OCI-LY7 (cell line): Measurements from ENCODE around the gene CDHR2. TPM values are rescaled to one million over a fixed set of nuclear protein-coding genes. Genes with fewer than 3 reads are reported as not detected.
A peak's percentile ranks its signal among the peaks of the same experiment; 100 is the strongest.

Source experiments
- BruUV-seq: library from RNA; stranded (reverse); fragments of 400-500 nt; replicated peaks from 2 replicates; lab custom pipeline; 2021; lab: Mats Ljungman, UMichigan
- CTCF ChIA-PET: fragments of 300-600 bp; sonication (Branson Sonifier 250); formaldehyde crosslinking; loops from one replicate; lab custom pipeline; 2022; ENCODE audit warnings: antibody characterized with exemption; ENCODE audit not compliant: unreplicated experiment; lab: Charles Lee
- POLR2A ChIA-PET: fragments of 300-600 bp; sonication (Branson Sonifier 250); formaldehyde crosslinking; loops from one replicate; lab custom pipeline; 2022; ENCODE audit warnings: antibody characterized with exemption; lab: Charles Lee
- DNase-seq: peaks from one replicate; pipeline ENCODE4 v3.0.0-alpha.2; 2015; ENCODE audit warnings: low spot score
- H2AFZ ChIP-seq: fragments of 200-600 bp; sonication (generic), shearing (Covaris generic); 2 replicates; pipeline ENCODE4 v1.6.1; 2014; ENCODE audit warnings: mild to moderate bottlenecking, antibody characterized with exemption, low read length, moderate library complexity
- H3K27ac ChIP-seq: fragments of 200-600 bp; sonication (generic); 2 replicates; pipeline ENCODE4 v1.5.1; 2014; ENCODE audit warnings: mixed run types, low read depth, mild to moderate bottlenecking, moderate library complexity, low read length, inconsistent platforms; ENCODE audit not compliant: poor library complexity, severe bottlenecking
- H3K36me3 ChIP-seq: fragments of 200-600 bp; sonication (generic); 2 replicates; pipeline ENCODE4 v1.6.1; 2014; ENCODE audit warnings: mild to moderate bottlenecking, antibody characterized with exemption, low read length, moderate library complexity, mixed read lengths; ENCODE audit not compliant: insufficient read depth
- H3K4me1 ChIP-seq: fragments of 200-600 bp; sonication (generic); 2 replicates; pipeline ENCODE4 v1.5.1; 2014; ENCODE audit warnings: mild to moderate bottlenecking, low read length; ENCODE audit not compliant: insufficient read depth, poor library complexity, severe bottlenecking
- H3K4me2 ChIP-seq: fragments of 200-600 bp; sonication (generic); 2 replicates; pipeline ENCODE4 v1.6.1; 2014; ENCODE audit warnings: mild to moderate bottlenecking, low read length
- H3K4me3 ChIP-seq: fragments of 200-600 bp; sonication (generic); 2 replicates; pipeline ENCODE4 v1.5.1; 2014; ENCODE audit warnings: mild to moderate bottlenecking, low read depth, low read length; ENCODE audit not compliant: poor library complexity, severe bottlenecking
- H3K79me2 ChIP-seq: fragments of 200-600 bp; sonication (generic); 2 replicates; pipeline ENCODE4 v1.6.1; 2016; ENCODE audit warnings: low read depth, mild to moderate bottlenecking, low read length, moderate library complexity, mixed read lengths; ENCODE audit not compliant: insufficient read depth
- H3K9me2 ChIP-seq: fragments of 200-600 bp; sonication (generic); 2 replicates; pipeline ENCODE4 v1.6.1; 2016; ENCODE audit warnings: mild to moderate bottlenecking, low read length, mixed read lengths; ENCODE audit not compliant: insufficient read depth
- H3K9me3 ChIP-seq: fragments of 200-600 bp; sonication (generic); 2 replicates; pipeline ENCODE4 v1.6.1; 2014; ENCODE audit warnings: mild to moderate bottlenecking, mixed run types, low read length, mixed read lengths
- H4K20me1 ChIP-seq: fragments of 200-600 bp; sonication (generic); 2 replicates; pipeline ENCODE4 v1.6.1; 2014; ENCODE audit warnings: mild to moderate bottlenecking, antibody characterized with exemption, low read length, moderate library complexity, mixed read lengths; ENCODE audit not compliant: insufficient read depth
- EZH2phosphoT487 ChIP-seq: fragments of 200-600 bp; sonication (generic); IDR thresholded peaks from 2 replicates; pipeline ENCODE4 v1.6.1; 2018; ENCODE audit warnings: low read depth, borderline replicate concordance, mild to moderate bottlenecking, mixed run types, antibody characterized with exemption, low read length, moderate library complexity, mixed read lengths
- intact Hi-C: fragments of 100-400 bp; cut with micrococcal nuclease; formaldehyde crosslinking; loops from one replicate; pipeline ENCODE4 v1.10.0; 2022; ENCODE audit not compliant: unreplicated experiment
- total RNA-seq, 2 experiments: library from RNA; depleted of rRNA in 1 of 2; stranded (reverse); fragments of >200 nt in 1 of 2; shearing (Covaris generic) in 1 of 2; gene quantifications; 2 replicates each; pipeline ENCODE4 v1.2.3, GENCODE V29; 2014 to 2022
- TF ChIP-seq, protein P1 (sequence below): fragments of 200-600 bp; sonication (generic); conservative IDR thresholded peaks from 2 replicates; pipeline ENCODE4 v1.5.1; 2014; ENCODE audit warnings: mild to moderate bottlenecking, antibody characterized with exemption, low read length, moderate library complexity, mixed read lengths

The CDHR2 gene
- total RNA-seq, 2 experiments from 2014 or later: 0.25 to 3.8 TPM

DNA sequence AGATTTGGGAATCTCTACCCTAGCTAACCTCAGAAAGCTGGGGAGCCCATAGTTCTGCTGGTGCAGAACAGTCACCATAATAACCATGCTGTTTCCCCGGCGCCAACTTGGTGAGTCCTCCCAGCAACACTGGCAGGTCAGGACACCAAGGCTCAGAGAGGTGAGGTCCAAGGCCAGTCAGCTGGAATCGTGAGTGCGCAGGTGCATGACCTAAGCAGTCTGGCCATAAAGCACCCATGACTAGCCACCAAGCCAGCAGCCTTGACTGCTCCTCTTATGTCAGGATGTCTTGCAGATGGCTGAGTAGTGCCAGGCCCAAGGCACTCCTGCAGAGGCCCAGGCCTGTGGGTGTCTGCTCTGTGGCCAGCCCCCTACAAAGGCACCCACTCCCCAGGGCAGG is 14.5 kb upstream of the CDHR2 start:
- TF ChIP-seq, protein P1, sequence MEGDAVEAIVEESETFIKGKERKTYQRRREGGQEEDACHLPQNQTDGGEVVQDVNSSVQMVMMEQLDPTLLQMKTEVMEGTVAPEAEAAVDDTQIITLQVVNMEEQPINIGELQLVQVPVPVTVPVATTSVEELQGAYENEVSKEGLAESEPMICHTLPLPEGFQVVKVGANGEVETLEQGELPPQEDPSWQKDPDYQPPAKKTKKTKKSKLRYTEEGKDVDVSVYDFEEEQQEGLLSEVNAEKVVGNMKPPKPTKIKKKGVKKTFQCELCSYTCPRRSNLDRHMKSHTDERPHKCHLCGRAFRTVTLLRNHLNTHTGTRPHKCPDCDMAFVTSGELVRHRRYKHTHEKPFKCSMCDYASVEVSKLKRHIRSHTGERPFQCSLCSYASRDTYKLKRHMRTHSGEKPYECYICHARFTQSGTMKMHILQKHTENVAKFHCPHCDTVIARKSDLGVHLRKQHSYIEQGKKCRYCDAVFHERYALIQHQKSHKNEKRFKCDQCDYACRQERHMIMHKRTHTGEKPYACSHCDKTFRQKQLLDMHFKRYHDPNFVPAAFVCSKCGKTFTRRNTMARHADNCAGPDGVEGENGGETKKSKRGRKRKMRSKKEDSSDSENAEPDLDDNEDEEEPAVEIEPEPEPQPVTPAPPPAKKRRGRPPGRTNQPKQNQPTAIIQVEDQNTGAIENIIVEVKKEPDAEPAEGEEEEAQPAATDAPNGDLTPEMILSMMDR: no peak
- TF ChIP-seq EZH2phosphoT487: no peak
- Histone ChIP-seq H3K9me3 (no peaks in the 10 kb centered on the region), H2AFZ (no peak overlapping the region), H3K4me2 (peak overlapping the region; percentile 95), H3K27ac (peak overlapping the region; percentile 99), H4K20me1 (0 out of 2 replicates have a peak, but pooled peaks cover 7% of the 10 kb centered on the region), H3K36me3 (peaks cover 58% of the 10 kb centered on the region), H3K9me2 (no peaks in the 10 kb centered on the region), H3K79me2 (peaks cover 50% of the 10 kb centered on the region), H3K4me1 (peaks cover 68% of the 10 kb centered on the region), H3K4me3 (peak overlapping the region; percentile 79)
- no TSS peak for BruUV-seq
- intact Hi-C loops: loop anchor here (10.0 kb wide), 1 partner anchor 470 kb away; the partner anchor contains the start of gene UIMC1
- ChIA-PET POLR2A (interaction anchor here (0.5 to 2.8 kb wide), 7 partner anchors 11 to 591 kb away, joined by 3 to 9 read pairs (median 4); partner anchors contain the start of genes HIGD2A and NOP16), CTCF (interaction anchor here (0.6 kb wide), 1 partner anchor 485 kb away, joined by 3 read pairs; no protein-coding TSS in a partner anchor)
- peak; percentile 66 for DNase-seq

DNA sequence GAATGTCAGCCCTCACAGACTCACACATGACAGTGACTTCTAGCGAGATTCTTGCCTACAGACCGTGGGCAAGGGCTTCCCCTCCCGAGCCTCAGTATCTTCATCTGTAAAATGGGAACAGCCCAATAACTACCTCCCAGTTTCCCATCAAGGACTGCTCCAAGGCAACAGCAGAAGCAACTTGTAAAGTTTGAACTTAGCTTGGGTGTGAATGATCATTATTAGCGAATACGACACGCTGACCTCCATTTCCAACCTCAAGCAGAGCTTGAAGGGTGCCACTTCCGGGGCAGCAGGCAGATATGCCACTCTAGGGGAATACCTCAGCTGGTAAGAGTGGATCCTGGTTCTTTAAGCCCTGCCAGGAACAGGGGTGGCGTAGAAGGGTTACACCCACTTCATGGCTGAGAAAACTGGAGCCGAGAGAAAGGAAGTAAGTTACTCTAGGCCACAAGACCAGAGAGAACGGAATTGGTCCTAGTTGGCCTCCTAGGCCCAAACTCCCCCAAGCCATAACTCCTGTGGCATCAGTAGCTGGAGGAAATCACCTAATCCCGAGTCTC is 14.0 kb upstream of the CDHR2 start:
- Histone ChIP-seq H3K36me3 (peaks cover 57% of the 10 kb centered on the region), H2AFZ (no peak overlapping the region), H3K4me2 (peak overlapping the region; percentile 95), H3K4me3 (peak overlapping the region; percentile 79), H3K9me2 (no peaks in the 10 kb centered on the region), H3K27ac (peak overlapping the region; percentile 99), H4K20me1 (0 out of 2 replicates have a peak, but pooled peaks cover 7% of the 10 kb centered on the region), H3K4me1 (peaks cover 71% of the 10 kb centered on the region), H3K79me2 (peaks cover 50% of the 10 kb centered on the region), H3K9me3 (no peaks in the 10 kb centered on the region)
- BruUV-seq: no TSS peak
- TF ChIP-seq, protein P1: no peak
- TF ChIP-seq EZH2phosphoT487: no peak
- CTCF ChIA-PET: interaction anchor here (1.0 kb wide), 1 partner anchor 88 kb away, joined by 4 read pairs; no protein-coding TSS in a partner anchor
- intact Hi-C loops: loop anchor here (10.0 kb wide), 1 partner anchor 470 kb away; the partner anchor contains the start of gene UIMC1
- peak; percentile 76 for DNase-seq
- POLR2A ChIA-PET: interaction anchor here (0.5 to 2.8 kb wide), 11 partner anchors 9 to 591 kb away, joined by 3 to 9 read pairs (median 4); partner anchors contain the start of genes FAF2, HIGD2A and NOP16
